KG1 (cell line): ENCODE results near the gene GDF2.

ENCODE experiments used
- DNase-seq: peaks from one replicate; lab custom pipeline; 2025; lab: John Stamatoyannopoulos, UW

The GDF2 gene

GRCh38 chr10:47353351-47353750 is 31.1 kb downstream of the GDF2 start:
- no peak for DNase-seq

- DNase-seq: no peak
Measured at GRCh38 chr10:47354165-47354564, 31.9 kb downstream of the GDF2 start.

- no peak for DNase-seq
Measured at GRCh38 chr10:47354900-47355299, 32.6 kb downstream of the GDF2 start.

- no peak for DNase-seq
Measured at GRCh38 chr10:47356708-47357107, 34.5 kb downstream of the GDF2 start.

GRCh38 chr10:47357131-47357582 is 34.9 kb downstream of the GDF2 start:
- DNase-seq: no peak

GRCh38 chr10:47357911-47358310 is 35.7 kb downstream of the GDF2 start:
- no peak for DNase-seq

GRCh38 chr10:47358457-47358856 is 36.2 kb downstream of the GDF2 start:
- DNase-seq: no peak

- DNase-seq: no peak
Measured at GRCh38 chr10:47359101-47359500, 36.8 kb downstream of the GDF2 start.

- DNase-seq: no peak
Measured at GRCh38 chr10:47359626-47360418, 37.6 kb downstream of the GDF2 start.

GRCh38 chr10:47360419-47361040 is 38.3 kb downstream of the GDF2 start:
- DNase-seq: no peak

GRCh38 chr10:47361293-47361692 is 39.0 kb downstream of the GDF2 start:
- no peak for DNase-seq

- no peak for DNase-seq
Measured at GRCh38 chr10:47362199-47362598, 39.9 kb downstream of the GDF2 start.

- DNase-seq: no peak
Measured at GRCh38 chr10:47363781-47364180, 41.5 kb downstream of the GDF2 start.

- DNase-seq: no peak
Measured at GRCh38 chr10:47364366-47364765, 42.1 kb downstream of the GDF2 start.

GRCh38 chr10:47364911-47365310 is 42.7 kb downstream of the GDF2 start:
- DNase-seq: no peak

GRCh38 chr10:47365431-47366180 is 43.4 kb downstream of the GDF2 start:
- DNase-seq: no peak

GRCh38 chr10:47366181-47366631 is 44.0 kb downstream of the GDF2 start:
- no peak for DNase-seq

GRCh38 chr10:47366731-47367460 is 44.6 kb downstream of the GDF2 start:
- DNase-seq: no peak

- no peak for DNase-seq
Measured at GRCh38 chr10:47367646-47368045, 45.4 kb downstream of the GDF2 start.

- no peak for DNase-seq
Measured at GRCh38 chr10:47368431-47369180, 46.4 kb downstream of the GDF2 start.

GRCh38 chr10:47369251-47369894 is 47.1 kb downstream of the GDF2 start:
- no peak for DNase-seq
